ENCODE data around the gene CAMTA1. TPM values are rescaled to one million over a fixed set of nuclear protein-coding genes. Genes with fewer than 3 reads are reported as not detected.

CAMTA1 gene
- polyA plus RNA-seq, 1 donor (not counting 4 experiments of a cell fraction or from before 2014, with no cell fraction given) = 51.4 TPM

GRCh38 chr1:6747674-6748073 lies 37.6 kb upstream of the CAMTA1 start:
- Histone ChIP-seq H3K9ac (ENCODE audit: control insufficient read depth, extremely low read depth, insufficient read depth, low read length) (no peak overlapping the region), H3K9me1 (ENCODE audit: control insufficient read depth, extremely low read depth, insufficient read depth, low read length) (no peaks in the 10 kb centered on the region), H3K9me3 (ENCODE audit: control insufficient read depth, low read depth, low read length) (no peaks in the 10 kb centered on the region), H3K4me1 (ENCODE audit: control insufficient read depth, extremely low read depth, insufficient read depth, low read length) (peaks cover 11% of the 10 kb centered on the region), H3K27me3 (ENCODE audit: control insufficient read depth, extremely low read depth, insufficient read depth, low read length) (no peaks in the 10 kb centered on the region), H3K36me3 (ENCODE audit: control insufficient read depth in 2 of 2, extremely low read depth in 1 of 2, insufficient read depth in 2 of 2, low read length in 2 of 2) (no peaks in the 10 kb centered on the region), H4K20me1 (ENCODE audit: control insufficient read depth, extremely low read depth, insufficient read depth, low read length) (no peaks in the 10 kb centered on the region), H3K27ac (ENCODE audit: control insufficient read depth, insufficient read depth, low read length) (no peak overlapping the region), H3K4me2 (ENCODE audit: control insufficient read depth, extremely low read depth, insufficient read depth, low read depth, low read length) (no peak overlapping the region), H2AFZ (ENCODE audit: control insufficient read depth, low read length) (no peak overlapping the region), H3K4me3 (ENCODE audit: control insufficient read depth in 2 of 3, extremely low read depth in 1 of 3, insufficient read depth in 2 of 3, low read depth in 1 of 3, low read length in 3 of 3) (no peak overlapping the region), H3K79me2 (ENCODE audit: control insufficient read depth, insufficient read depth, low read length) (no peaks in the 10 kb centered on the region)
- FAIRE-seq (no peak), DNase-seq (ENCODE audit: low read depth, low spot score) (no peak)
- dilution Hi-C loops (cut with MboI; ENCODE audit: extremely low pct_ligation_motif_present, low sequenced_read_pairs) = no loop called here
- no peak for TF ChIP-seq EZH2 (IDR thresholded peaks at IDR 0.05; ENCODE audit: low read length)
- no peak for TF ChIP-seq CTCF (optimal IDR thresholded peaks at IDR 0.05 in 1 of 3, IDR thresholded peaks at IDR 0.05 in 1 of 3, conservative IDR thresholded peaks at IDR 0.05 in 1 of 3; ENCODE audit: extremely low read depth in 1 of 3, insufficient read depth in 2 of 3, low read length in 3 of 3)

- H3K4me1 ChIP-seq (ENCODE audit: control insufficient read depth, extremely low read depth, insufficient read depth, low read length) = peaks cover 12% of the 10 kb centered on the region
- no peak overlapping the region for H3K4me2 ChIP-seq (ENCODE audit: control insufficient read depth, extremely low read depth, insufficient read depth, low read depth, low read length)
- no peak overlapping the region for H3K27ac ChIP-seq (ENCODE audit: control insufficient read depth, insufficient read depth, low read length)
- FAIRE-seq = no peak
- no peaks in the 10 kb centered on the region for H3K36me3 ChIP-seq (ENCODE audit: control insufficient read depth in 2 of 2, extremely low read depth in 1 of 2, insufficient read depth in 2 of 2, low read length in 2 of 2)
- H3K4me3 ChIP-seq (ENCODE audit: control insufficient read depth in 2 of 3, extremely low read depth in 1 of 3, insufficient read depth in 2 of 3, low read depth in 1 of 3, low read length in 3 of 3) = no peak overlapping the region
- dilution Hi-C loops (cut with MboI; ENCODE audit: extremely low pct_ligation_motif_present, low sequenced_read_pairs) = no loop called here
- no peak for DNase-seq (ENCODE audit: low read depth, low spot score)
- no peaks in the 10 kb centered on the region for H3K27me3 ChIP-seq (ENCODE audit: control insufficient read depth, extremely low read depth, insufficient read depth, low read length)
- no peaks in the 10 kb centered on the region for H3K9me1 ChIP-seq (ENCODE audit: control insufficient read depth, extremely low read depth, insufficient read depth, low read length)
- no peak for TF ChIP-seq CTCF (optimal IDR thresholded peaks at IDR 0.05 in 1 of 3, IDR thresholded peaks at IDR 0.05 in 1 of 3, conservative IDR thresholded peaks at IDR 0.05 in 1 of 3; ENCODE audit: extremely low read depth in 1 of 3, insufficient read depth in 2 of 3, low read length in 3 of 3)
- TF ChIP-seq EZH2 (IDR thresholded peaks at IDR 0.05; ENCODE audit: low read length) = no peak
- H3K9me3 ChIP-seq (ENCODE audit: control insufficient read depth, low read depth, low read length) = no peaks in the 10 kb centered on the region
- no peaks in the 10 kb centered on the region for H3K79me2 ChIP-seq (ENCODE audit: control insufficient read depth, insufficient read depth, low read length)
- H3K9ac ChIP-seq (ENCODE audit: control insufficient read depth, extremely low read depth, insufficient read depth, low read length) = no peak overlapping the region
- no peak overlapping the region for H2AFZ ChIP-seq (ENCODE audit: control insufficient read depth, low read length)
- H4K20me1 ChIP-seq (ENCODE audit: control insufficient read depth, extremely low read depth, insufficient read depth, low read length) = no peaks in the 10 kb centered on the region
Observed at GRCh38 chr1:6750490-6750889, 34.8 kb upstream of the CAMTA1 start.

Data from keratinocyte (primary cell).